Activated CD8-positive, alpha-beta memory T cell treated with anti-CD3 and anti-CD28 coated beads for 24 hours (primary cell): ENCODE data around the gene TRIM2.
A peak's percentile ranks its signal among the peaks of the same experiment; 100 is the strongest.

Experiments used
- DNase-seq: peaks from one replicate; pipeline ENCODE4 v3.0.0-alpha.2; 2020

The TRIM2 gene

DNA sequence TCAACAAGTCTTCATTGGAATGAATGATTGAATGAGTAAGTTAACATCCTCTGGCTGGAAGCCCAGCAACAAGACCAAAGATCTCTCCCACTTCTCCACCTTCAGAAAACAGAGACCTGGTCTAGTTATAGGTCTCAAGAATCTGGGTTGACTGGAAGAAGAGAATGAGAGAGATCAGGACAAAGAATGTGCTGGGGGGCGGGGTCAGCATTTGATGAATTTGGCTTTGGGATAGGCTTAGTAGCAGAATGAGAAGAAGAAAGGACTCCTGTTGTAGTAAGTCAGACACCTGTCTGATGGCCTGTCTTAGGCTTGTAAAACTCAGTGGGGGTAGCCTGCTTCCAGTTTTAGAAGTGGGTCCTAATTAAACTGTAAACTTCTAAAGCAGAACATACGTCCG, 51.0 kb downstream of the TRIM2 start:
- DNase-seq = no peak

DNA sequence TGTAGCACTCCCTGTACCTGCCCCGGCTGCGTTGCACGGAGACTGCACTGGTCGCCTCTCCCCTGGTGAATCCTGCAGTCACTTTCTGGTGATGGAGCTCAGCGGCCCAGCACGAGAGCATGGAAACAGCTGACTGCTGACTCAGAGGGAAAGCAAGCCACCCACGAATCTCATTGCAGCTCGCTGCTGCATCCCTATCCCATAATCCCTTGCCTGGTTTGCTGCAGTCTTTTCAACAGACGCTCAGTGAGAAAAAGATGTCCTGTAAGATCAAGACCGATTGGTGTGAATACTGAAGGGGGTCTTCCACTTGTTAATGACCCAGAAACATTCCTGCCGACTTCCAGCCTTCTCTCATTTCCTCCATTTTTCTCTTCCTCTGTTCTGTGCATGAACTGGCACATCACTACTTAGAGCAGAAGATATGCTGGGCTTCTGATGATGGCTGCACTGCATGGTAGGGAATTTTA, 52.9 kb downstream of the TRIM2 start:
- DNase-seq = peak; percentile 63

DNA sequence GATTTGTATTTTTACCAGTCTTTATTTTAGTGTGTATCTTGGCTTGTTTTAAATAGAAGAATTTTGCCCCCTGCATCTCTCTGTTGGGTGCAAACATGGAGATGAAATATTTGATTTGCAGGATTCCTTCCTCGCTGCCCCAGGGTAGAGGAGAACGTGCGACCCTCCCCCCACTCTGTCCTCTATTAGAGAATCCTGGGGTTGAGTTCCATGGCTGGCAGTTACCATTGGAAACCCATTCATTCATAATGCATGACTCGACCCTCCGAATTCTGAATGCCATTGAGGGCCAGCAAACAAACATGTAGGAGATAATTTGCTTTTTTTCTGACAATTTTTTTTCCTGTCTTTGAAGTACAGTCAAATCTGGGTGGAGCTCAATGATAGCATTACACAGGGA, 53.7 kb downstream of the TRIM2 start:
- DNase-seq = no peak

DNA sequence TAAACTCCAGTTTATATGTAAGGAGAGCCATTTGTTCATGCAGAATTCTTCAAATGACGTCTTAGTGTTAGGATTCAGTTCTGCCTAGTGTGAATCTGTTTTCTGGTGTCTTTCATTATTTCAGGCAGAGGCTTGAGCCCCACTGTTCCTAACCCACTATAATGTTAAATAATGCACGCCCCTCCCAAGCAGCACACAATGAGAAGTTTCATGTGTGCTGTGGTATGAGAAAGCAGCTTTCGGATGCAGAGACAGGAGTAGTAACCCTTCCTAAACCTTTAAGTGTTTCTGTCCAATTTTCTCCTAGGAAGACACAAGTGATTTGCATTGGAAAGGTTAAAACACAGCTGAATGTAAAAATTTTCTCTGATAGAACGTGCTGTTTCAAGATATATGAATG, 54.5 kb downstream of the TRIM2 start:
- no peak for DNase-seq

DNA sequence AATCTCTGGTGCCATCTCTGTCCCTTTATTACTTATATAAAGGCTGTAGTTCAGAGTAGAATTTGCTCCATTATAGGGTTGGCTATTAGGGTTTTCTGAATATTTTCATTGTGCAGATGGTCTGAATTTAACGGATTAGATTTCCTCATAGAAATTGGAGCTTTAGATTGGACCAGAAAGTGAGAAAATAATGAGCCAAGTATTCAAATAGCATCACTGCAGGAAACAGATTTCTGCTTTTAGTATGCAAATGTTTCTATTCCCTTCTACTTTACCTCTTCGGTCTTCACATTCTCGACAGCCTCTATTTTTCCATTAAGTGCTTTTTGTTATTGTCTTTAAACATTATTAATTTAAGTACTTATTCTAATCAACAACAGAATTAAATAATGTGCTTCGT, 55.4 kb downstream of the TRIM2 start:
- no peak for DNase-seq

DNA sequence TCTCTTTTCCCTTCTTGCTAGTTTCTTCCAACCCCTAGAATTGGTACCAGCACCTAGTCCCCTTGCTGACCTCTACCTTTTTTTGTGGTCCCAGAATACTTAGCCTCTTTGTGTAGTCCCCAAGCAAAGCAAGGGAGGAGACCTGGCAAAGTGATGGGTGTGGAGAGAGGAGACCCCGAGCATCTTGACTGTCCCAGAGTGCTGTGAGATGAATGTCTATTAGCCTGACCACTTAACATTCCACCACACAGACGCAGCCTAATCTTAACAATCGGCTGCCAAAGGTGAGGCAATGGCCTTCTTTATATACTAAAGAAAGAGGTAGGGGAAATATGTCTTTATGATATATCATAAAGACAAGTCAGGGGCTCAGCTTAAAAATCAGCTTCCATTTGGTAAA, 55.9 kb downstream of the TRIM2 start:
- DNase-seq = no peak

DNA sequence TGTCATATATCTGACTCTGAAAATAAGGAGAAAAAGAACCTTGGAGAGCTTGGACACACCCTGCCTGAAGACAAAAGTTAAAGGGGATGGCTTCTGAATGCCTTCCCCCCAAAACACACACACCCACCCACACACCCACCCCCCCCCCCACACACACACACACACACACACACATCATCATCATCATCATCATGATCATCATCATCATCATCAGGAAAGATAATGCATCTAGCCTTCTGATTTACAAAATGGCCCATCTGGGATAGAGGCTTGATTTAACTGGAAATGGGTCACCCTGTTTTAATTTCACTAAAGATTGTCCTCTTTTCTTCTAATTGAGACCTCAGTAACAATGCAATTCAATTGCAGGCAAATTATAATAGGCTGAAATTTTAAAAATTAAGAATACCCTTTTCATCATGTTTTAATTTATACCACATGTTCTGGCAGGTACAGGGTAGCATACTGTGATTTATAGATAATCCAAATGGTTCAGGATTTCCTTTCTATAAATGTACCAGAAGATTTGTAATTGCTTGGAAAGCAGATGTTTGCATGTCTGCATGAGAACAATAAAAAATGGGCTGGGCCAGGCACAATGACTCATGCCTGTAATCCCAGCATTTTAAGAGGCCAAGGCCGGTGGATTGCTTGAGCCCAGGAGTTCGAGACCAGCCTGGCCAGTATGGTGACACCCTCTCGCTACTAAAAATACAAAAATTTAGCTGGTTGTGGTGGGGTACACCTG, 56.5 kb downstream of the TRIM2 start:
- DNase-seq = no peak

DNA sequence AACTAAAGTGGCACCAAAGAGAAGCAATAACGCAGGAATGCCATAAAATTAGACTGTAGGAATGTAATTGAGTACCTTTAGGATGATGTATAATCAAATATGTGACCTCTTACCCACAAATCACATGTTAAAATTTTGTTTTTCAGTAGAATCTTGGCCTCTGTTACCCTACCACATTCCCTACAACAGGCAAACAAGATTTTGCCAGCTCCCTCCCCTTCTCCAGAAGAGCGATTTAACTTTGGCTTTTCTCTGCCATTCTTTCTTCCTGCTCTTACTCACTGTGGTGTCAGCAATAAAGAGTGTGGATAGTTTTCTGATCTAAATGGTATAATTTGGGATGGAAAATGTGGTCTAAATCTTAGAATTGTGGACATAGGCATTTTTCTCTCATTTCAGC, 57.2 kb downstream of the TRIM2 start:
- no peak for DNase-seq

DNA sequence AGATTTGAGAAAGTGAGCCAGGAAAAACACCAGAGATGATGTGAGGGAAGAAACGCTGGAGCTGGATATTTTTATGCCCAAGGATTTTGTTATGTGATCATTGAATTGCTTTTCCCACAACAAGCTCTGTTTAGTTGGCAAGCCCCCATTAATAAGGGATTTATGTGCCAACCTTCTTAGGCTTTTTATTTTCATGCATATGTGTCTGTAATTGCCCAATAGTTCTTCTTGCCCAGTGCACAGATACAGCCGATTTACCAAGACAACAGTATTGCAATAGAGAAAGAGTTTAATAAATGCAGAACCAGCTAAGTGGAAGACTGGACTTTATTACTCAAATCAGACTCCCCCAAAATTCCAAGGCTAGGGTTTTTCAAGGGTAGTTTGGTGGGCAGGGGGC, 57.7 kb downstream of the TRIM2 start:
- no peak for DNase-seq

DNA sequence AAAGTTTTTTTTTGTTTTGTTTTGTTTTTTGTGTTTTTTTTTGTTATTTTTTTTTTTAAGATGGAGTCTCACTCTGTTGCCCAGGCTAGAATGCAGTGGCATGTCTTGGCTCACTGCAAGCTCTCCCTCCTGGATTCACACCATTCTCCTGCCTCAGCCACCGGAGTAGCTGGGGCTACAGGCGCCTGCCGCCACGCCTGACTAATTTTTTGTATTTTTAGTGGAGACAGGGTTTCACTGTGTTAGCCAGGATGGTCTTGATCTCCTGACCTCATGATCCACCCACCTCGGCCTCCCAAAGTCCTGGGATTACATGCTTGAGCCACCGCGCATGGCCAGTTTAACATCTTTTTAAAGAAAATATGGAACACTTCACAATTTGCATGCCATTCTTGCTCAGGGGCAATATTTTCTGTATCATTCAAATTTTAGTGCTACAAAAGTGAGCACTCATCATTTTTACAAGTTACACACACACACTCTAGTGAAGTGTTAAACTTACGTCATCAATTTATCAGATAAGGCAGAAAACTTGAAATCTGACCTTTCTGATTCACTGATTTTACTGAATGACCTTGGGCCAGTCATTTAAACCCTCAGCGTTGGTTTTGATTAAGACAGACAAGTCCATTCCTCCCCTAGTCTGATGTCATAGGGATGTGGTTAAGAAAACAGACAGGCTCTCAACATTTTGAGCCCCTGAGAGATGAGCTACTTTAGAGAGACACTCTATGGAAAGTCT, 61.2 kb downstream of the TRIM2 start:
- no peak for DNase-seq

DNA sequence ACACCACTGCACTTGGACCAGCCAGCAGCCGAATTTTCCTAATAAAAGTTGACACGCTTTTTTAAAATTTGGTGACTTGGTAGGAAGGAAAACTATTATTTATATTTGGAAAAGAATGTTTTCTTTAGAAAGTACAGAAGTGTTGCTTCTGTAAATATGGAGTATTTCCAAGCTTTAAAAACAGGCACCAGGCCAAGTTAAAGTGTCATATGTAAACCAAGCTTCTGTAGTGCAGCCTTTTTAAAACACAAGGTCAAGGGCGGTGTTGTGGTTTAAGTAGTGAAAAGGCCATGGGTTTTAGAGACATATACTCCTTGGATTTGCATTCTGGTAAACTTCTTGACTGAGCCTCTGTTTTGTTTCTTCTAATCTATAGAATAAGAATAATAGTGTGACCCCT, 62.7 kb downstream of the TRIM2 start:
- no peak for DNase-seq

DNA sequence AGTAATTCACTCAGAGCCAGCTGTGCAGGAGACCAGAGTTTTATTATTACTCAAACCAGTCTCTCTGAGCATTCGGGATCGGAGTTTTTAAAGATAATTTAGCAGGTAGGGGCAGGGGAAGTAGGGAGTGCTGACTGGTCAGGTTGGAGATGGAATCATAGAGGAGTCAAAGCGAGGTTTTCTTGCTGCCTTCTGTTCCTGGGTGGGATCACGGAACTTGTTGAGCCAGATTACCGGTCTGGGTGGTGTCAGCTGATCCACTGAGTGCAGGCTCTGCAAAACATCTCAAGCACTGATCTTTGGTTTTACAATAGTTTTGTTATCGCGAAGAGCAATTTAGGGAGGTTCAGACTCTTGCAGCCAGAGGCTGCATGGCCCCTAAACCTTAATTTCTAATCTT, 63.6 kb downstream of the TRIM2 start:
- DNase-seq = no peak

DNA sequence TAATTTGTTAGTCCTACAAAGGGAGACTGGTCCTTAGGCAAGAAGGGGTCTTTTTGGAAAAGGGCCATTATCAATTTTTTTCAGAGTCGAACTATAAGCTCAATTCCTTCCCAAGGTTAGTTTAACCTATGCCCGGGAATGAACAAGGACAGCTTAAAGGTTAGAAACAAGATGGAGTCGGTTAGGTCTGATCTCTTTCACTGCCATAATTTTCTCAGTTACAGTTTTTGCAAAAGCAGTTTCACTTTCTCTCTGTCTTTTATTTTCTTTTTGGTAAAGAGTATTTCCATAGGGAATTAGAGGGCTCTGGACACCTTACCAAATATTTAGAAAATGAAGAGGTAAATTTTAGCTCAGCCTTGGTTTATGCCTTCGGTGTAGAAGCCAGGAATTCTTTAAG, 64.1 kb downstream of the TRIM2 start:
- DNase-seq = no peak

DNA sequence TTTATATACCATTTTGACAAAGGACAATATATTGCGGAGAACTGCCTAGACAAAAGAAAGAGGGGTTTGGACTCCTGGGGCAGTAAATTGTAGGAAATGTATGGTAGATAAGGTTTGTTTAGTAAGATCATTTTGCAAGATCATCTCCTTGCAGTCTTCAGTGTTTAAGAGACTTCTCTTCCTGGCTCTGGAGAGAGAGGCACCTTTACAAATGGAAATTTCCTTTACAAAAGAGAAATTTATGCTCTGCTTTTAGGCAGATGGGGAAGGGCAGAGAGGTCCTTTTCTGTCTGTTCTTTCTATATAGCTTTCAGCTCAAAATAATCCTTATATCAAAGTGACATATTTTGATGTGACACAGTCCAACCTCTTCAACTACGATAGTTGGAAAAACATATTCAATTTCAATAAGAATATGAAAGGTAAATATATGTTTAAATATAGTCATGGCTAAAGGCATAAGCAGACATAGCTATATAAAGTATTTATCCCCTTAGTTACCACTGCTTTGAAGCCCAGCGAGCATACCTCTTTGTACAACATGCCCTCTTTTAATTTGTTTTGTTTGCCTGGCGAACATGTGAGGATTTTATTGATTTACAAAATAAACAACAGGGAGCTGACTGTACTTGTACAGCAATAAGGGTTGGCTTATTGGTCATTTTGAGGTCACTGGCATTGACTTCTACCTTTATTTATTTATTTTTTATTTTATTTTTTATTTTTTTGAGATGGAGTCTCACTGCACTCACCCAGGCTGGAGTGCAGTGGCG, 65.2 kb downstream of the TRIM2 start:
- DNase-seq = no peak

DNA sequence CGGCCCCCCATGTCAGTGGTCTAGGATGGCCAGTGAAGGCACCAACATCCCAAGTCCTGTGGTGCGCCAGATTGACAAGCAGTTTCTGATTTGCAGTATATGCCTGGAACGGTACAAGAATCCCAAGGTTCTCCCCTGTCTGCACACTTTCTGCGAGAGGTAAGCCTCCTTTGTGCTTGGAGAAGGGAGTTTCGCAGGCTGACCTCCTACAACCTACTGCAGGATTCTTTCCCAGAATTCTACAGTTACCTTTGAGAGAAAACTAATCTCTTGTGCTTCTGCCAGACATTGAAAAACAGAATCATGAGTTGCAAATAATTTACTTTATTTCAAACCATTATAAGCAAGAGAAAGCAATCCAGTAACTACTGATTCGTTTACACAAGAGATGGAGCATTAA, 66.1 kb downstream of the TRIM2 start:
- no peak for DNase-seq

DNA sequence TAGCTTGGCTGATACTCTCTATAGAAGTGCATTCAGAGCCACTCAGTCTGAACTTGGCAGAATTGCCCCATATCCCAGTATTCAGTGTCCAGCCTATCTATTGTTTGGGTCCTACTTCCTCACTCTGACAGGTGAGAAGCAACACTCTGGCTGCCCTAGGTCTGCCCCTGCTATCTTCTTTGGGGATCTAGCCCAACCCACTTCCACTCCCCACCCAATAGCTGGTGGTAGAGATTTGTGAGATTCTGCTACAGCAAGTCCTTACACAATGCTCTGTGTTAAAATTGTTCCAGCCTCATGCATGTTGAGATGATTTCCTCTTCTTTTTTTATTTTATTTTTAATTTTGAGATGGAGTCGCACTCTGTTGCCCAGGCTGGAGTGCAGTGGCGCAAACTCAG, 67.6 kb downstream of the TRIM2 start:
- DNase-seq = no peak

DNA sequence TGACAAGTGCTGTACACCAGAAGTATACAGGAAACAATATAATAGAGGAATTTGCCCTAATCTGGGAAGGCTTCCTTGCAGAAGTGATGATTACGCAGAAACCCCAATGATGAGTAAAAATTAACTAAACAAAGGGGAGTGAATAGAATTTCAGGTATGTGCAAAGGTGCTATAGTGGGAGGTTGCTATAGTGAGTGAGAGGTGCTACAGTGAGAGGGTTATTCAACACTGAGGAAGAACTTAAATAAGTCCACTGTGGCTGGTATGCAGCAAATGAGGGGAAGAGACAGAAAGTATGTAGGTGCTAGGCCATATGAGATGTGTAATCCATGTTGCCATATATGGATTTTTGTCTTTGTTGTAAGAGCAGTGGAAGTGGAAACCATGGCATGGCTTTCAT, 69.5 kb downstream of the TRIM2 start:
- no peak for DNase-seq

DNA sequence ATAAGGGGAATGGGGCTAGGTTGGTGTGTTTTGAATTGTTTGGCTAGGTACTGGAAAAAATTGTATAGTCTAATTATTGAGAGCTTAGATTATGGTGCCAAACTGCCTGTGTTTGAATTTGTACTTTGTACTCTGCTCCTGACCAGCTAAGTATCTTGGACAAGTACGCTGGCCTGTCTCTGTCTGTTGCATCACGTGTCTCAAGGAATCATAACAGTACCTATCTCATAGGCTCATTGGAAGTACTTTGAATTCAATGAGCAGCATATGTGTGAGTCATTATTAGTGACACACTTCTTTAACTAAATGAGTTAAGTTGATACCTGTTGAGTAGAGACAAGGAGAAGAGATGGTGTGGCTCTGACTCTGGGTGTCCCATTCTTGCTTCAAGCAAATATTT, 70.7 kb downstream of the TRIM2 start:
- DNase-seq = no peak

DNA sequence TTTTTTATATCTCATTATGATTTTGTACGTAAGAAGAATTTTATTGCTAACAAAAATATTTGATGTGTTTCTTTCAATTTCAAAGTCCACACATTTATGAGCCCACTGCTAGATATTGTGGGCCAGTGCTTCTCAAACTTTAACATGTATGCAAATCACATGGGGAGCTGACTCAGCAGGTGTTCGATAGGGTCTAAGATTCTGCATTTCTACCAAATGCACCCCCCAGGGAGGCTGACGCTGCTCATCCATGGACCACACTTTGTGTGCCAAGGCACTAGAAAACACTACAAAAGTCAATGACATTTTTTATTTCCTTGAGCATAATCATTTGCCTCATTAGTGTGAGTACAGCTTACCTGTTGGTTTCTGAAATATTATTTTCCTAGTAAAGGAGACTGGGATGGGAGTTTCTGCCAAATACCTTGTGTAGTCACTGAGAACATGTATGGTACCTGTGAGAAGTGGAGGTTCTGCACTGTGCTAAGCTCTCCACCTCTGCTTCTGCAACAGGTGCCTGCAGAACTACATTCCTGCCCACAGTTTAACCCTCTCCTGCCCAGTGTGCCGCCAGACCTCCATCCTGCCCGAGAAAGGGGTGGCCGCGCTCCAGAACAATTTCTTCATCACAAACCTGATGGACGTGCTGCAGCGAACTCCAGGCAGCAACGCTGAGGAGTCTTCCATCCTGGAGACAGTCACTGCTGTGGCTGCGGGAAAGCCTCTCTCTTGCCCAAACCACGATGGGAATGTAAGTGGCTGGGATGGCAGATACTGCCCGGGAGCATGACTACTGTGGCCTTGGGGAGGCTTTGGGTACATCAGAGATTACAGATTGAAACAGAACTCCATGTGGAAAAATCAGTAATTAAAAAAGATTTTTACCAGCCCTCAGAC, 71.4 kb downstream of the TRIM2 start:
- no peak for DNase-seq

DNA sequence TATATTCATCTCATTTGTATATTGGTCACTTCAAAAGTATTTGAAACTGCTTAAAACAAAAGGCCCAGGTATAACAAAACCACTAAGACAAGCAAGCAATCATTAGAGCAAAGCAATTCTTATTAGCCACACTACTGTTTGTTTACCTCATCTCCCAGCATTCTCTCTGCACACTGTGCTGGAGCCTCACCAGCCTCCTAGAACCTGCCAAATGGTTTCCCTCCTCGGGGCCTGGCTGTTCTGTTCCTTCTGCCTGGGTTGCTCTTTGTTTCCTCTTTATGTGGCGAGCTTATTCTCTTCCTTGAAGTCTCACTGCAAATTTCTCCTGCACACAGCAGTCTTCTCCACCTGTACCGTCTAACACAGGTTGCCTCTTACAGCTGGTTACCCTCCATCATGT, 72.7 kb downstream of the TRIM2 start:
- DNase-seq = no peak

DNA sequence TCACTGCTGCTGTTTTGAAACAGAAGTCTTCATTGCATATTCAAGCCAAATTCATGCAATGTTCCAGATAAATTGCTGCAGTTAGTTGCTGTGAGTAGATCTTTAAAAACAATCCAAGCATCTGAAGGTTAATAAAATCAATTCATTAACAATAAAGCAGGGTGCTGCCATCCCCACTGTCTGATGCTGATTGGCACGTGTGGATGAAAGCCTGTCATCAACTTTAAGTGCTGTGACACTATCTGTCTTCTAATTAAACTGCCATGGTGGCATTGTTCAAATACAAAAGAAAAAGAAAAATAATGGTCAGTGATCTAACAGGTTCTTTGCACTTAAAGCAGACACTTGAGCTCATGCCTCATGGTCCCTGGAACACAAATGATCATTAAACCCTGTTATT, 77.2 kb downstream of the TRIM2 start:
- DNase-seq = no peak

DNA sequence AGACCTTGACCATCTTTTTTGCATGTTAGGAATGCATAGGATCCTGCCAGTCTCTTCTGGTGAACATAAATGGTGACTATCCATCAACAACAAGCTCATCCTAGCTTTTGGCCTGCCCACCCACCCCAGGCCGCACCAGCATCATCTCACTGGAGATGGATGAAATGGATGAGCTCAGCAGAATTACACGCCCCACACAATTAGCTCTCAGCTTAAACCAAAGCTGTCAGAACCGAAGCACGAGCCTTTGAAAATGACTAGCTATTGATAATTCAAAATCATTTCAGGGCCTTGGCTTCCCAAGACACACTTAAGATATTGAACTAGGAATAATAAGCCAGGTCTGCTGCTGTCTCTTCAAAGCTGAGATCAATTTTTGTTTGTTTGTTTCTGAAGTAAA, 77.8 kb downstream of the TRIM2 start:
- DNase-seq = no peak

DNA sequence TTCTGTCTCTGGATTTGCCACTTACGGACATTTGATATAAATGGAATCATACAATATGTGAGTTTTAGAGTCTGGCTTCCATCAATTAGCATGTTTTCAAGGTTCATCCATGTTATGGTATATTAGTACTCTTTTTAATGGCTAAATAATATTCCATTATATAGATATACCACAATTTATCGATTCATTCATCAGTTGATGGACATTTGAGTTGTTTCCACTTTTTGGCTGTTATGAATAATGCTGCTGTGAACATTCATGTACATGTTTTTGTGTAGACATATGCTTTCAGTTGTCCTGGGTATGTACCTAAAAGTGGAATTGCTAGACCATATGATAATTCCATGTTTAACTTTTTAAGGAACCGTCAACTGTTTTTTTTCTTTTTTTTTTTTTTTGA, 79.0 kb downstream of the TRIM2 start:
- no peak for DNase-seq
